A673 (cell line): ENCODE data around the gene ANKLE2. TPM values are rescaled to one million over a fixed set of nuclear protein-coding genes. Genes with fewer than 3 reads are reported as not detected.

ENCODE experiments used
- BruUV-seq: library from RNA; stranded (reverse); fragments of 400-500 nt; replicated peaks from 2 replicates; lab custom pipeline; 2021; lab: Mats Ljungman, UMichigan
- CTCF ChIA-PET: fragments of 300-600 bp; sonication (Branson Sonifier 250); formaldehyde crosslinking; loops from one replicate; lab custom pipeline; 2022; ENCODE audit warnings: antibody characterized with exemption; lab: Charles Lee
- POLR2A ChIA-PET: fragments of 300-600 bp; sonication (Branson Sonifier 250); formaldehyde crosslinking; loops from one replicate; lab custom pipeline; 2022; ENCODE audit warnings: antibody characterized with exemption; ENCODE audit not compliant: low non-redundant PET; lab: Charles Lee
- DNase-seq: peaks from one replicate; pipeline ENCODE4 v3.0.0-alpha.2; 2015; ENCODE audit warnings: low spot score
- H3K27ac ChIP-seq: fragments of 200-600 bp; sonication (generic); 2 replicates; pipeline ENCODE4 v1.5.1; 2016; ENCODE audit warnings: mixed run types, low read depth, mild to moderate bottlenecking, mixed read lengths, antibody characterized with exemption, low read length; ENCODE audit not compliant: poor library complexity, severe bottlenecking
- H3K27me3 ChIP-seq: fragments of 200-600 bp; sonication (generic); replicated peaks from 2 replicates; pipeline ENCODE4 v1.6.1; 2017; ENCODE audit warnings: mixed run types, low read depth, mild to moderate bottlenecking, mixed read lengths, antibody characterized with exemption, low read length; ENCODE audit not compliant: insufficient read depth, poor library complexity
- H3K36me3 ChIP-seq: fragments of 200-600 bp; sonication (generic); 2 replicates; pipeline ENCODE4 v1.6.1; 2016; ENCODE audit warnings: mixed run types, mild to moderate bottlenecking, mixed read lengths, antibody characterized with exemption, low read length; ENCODE audit not compliant: insufficient read depth, poor library complexity, severe bottlenecking
- H3K4me1 ChIP-seq: fragments of 200-600 bp; sonication (generic); 2 replicates; pipeline ENCODE4 v1.6.1; 2017; ENCODE audit warnings: mixed run types, mild to moderate bottlenecking, mixed read lengths, antibody characterized with exemption, low read length; ENCODE audit not compliant: insufficient read depth, poor library complexity, severe bottlenecking
- H3K4me3 ChIP-seq: fragments of 200-600 bp; sonication (generic); 2 replicates; pipeline ENCODE4 v1.5.1; 2016; ENCODE audit warnings: low read depth, mixed run types, mild to moderate bottlenecking, mixed read lengths, low read length; ENCODE audit not compliant: poor library complexity, severe bottlenecking
- H3K9me3 ChIP-seq: fragments of 200-600 bp; sonication (generic); 2 replicates; pipeline ENCODE4 v1.6.1; 2016; ENCODE audit warnings: mixed run types, low read depth, mild to moderate bottlenecking, mixed read lengths, antibody characterized with exemption, low read length; ENCODE audit not compliant: poor library complexity, severe bottlenecking
- EZH2 ChIP-seq: fragments of 200-600 bp; sonication (generic); IDR thresholded peaks from 2 replicates; pipeline ENCODE4 v1.6.1; 2017; ENCODE audit warnings: borderline replicate concordance, low read depth, mild to moderate bottlenecking, mixed read lengths, antibody characterized with exemption, low read length; ENCODE audit not compliant: poor library complexity, severe bottlenecking
- intact Hi-C: fragments of 100-400 bp; cut with micrococcal nuclease; formaldehyde crosslinking; loops from one replicate; pipeline ENCODE4 v1.10.0; 2022; ENCODE audit not compliant: unreplicated experiment
- total RNA-seq: library from RNA; stranded (reverse); gene quantifications from 2 replicates; pipeline ENCODE4 v1.2.3, GENCODE V29; 2021
- TF ChIP-seq, protein P1 (sequence below): fragments of 300-800, 200-600 bp; sonication (generic); conservative IDR thresholded peaks from 2 replicates; pipeline ENCODE4 v1.5.1; 2017; ENCODE audit warnings: low read depth, mild to moderate bottlenecking, antibody characterized with exemption, low read length, moderate library complexity, mixed read lengths

The ANKLE2 gene
- total RNA-seq, 1 experiment from 2014 or later, result 107 TPM

- TF ChIP-seq, protein P1, sequence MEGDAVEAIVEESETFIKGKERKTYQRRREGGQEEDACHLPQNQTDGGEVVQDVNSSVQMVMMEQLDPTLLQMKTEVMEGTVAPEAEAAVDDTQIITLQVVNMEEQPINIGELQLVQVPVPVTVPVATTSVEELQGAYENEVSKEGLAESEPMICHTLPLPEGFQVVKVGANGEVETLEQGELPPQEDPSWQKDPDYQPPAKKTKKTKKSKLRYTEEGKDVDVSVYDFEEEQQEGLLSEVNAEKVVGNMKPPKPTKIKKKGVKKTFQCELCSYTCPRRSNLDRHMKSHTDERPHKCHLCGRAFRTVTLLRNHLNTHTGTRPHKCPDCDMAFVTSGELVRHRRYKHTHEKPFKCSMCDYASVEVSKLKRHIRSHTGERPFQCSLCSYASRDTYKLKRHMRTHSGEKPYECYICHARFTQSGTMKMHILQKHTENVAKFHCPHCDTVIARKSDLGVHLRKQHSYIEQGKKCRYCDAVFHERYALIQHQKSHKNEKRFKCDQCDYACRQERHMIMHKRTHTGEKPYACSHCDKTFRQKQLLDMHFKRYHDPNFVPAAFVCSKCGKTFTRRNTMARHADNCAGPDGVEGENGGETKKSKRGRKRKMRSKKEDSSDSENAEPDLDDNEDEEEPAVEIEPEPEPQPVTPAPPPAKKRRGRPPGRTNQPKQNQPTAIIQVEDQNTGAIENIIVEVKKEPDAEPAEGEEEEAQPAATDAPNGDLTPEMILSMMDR, result no peak
- no peak for TF ChIP-seq EZH2
- BruUV-seq, result no TSS peak
- Histone ChIP-seq H3K27me3 (no peaks in the 10 kb centered on the region), H3K27ac (no peak overlapping the region), H3K9me3 (no peaks in the 10 kb centered on the region), H3K4me1 (no peaks in the 10 kb centered on the region), H3K36me3 (peaks cover 62% of the 10 kb centered on the region), H3K4me3 (no peak overlapping the region)
- no peak for DNase-seq
- ChIA-PET POLR2A (no interaction called here), CTCF (no interaction called here)
- intact Hi-C loops, result no loop called here
Observed at GRCh38 chr12:132803125-132803524, 41.5 kb upstream of the ANKLE2 start.

DNA sequence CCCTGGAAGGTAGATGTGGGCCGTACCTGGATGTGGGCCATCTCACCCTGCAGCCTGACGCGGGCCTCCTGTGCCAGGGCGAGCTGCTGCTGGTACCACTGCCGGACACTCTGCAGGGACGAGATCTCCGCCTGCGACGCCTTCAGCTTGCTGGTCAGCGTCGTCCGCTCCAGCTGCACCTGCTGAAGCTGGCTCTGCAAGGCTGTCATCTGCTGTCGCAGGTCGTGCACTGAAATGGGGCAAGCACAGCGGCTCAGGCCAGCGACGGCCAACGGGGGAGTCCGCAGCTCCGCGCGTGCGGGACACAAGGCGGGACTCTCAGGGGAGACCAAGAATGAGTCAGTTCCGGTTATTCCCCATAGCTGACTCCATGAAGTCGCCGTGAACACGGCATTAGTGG is 40.1 kb upstream of the ANKLE2 start:
- POLR2A ChIA-PET, result no interaction called here
- Histone ChIP-seq H3K27me3 (no peaks in the 10 kb centered on the region), H3K27ac (no peak overlapping the region), H3K4me1 (no peaks in the 10 kb centered on the region), H3K9me3 (no peaks in the 10 kb centered on the region), H3K36me3 (peaks cover 60% of the 10 kb centered on the region), H3K4me3 (no peak overlapping the region)
- CTCF ChIA-PET, result no interaction called here
- DNase-seq, result no peak
- no TSS peak for BruUV-seq
- no peak for TF ChIP-seq EZH2
- TF ChIP-seq, protein P1, result no peak
- intact Hi-C loops, result no loop called here

- ChIA-PET CTCF (no interaction called here), POLR2A (no interaction called here)
- H3K27me3 ChIP-seq, result no peaks in the 10 kb centered on the region
- no peak for DNase-seq
- H3K9me3 ChIP-seq, result no peaks in the 10 kb centered on the region
- H3K27ac ChIP-seq, result no peak overlapping the region
- TF ChIP-seq, protein P1, result no peak
- TF ChIP-seq EZH2, result no peak
- H3K36me3 ChIP-seq, result peaks cover 65% of the 10 kb centered on the region
- H3K4me3 ChIP-seq, result no peak overlapping the region
- BruUV-seq, result no TSS peak
- no peaks in the 10 kb centered on the region for H3K4me1 ChIP-seq
- intact Hi-C loops, result no loop called here
Observed at GRCh38 chr12:132798836-132799235, 37.2 kb upstream of the ANKLE2 start.
